Esophagus muscularis mucosa (tissue), 4 donors: ENCODE results near the gene FMN2.

Experiments used
- CTCF ChIP-seq, 3 experiments: fragments of 200-600 bp in 2 of 3; fragments of 450-650 bp in 1 of 3; sonication (generic) in 2 of 3; IDR thresholded peaks; one replicate each; pipeline ENCODE4 v1.5.1; 2017 to 2019; ENCODE audit warnings: antibody characterized with exemption in 3 of 3, mild to moderate bottlenecking in 2 of 3, moderate library complexity in 1 of 3
- EP300 ChIP-seq: sonication (generic); formaldehyde crosslinking; IDR thresholded peaks from one replicate; pipeline ENCODE4 v1.6.1; 2017; ENCODE audit warnings: antibody characterized with exemption
- POLR2A ChIP-seq: fragments of 450-650 bp; IDR thresholded peaks from one replicate; pipeline ENCODE4 v1.6.1; 2017; ENCODE audit warnings: antibody characterized with exemption, moderate library complexity, mild to moderate bottlenecking, low read depth
- POLR2AphosphoS5 ChIP-seq, 2 donors: sonication (generic); formaldehyde crosslinking; IDR thresholded peaks; one replicate each; pipeline ENCODE4 v1.6.1; 2017; ENCODE audit warnings: antibody characterized with exemption in 2 of 2

DNA sequence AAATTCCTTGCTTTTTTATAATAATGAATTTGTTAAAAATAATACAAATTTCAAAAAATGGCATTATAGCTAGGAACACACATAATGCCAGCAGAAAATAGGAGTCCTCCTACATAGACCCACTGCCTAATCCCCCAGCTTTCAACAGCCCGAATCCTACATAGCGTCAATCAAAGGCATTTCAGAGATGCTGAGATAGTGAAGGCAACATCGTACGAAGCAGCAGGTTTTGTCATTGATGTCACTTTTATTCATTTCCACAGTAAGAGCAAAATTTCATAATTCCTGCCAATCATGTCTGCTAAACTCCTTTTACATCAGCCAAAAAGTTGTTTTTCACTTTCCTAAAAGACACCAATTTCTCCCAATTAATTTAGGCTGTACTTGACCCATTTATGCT is 426.2 kb downstream of the FMN2 start:
- no peak for TF ChIP-seq CTCF (IDR thresholded peaks at IDR 0.05)
- no peak for TF ChIP-seq POLR2AphosphoS5 (IDR thresholded peaks at IDR 0.05)
- no peak for TF ChIP-seq POLR2A
- TF ChIP-seq EP300, result no peak
